Measurements from ENCODE around the gene FAM185A. TPM values are rescaled to one million over a fixed set of nuclear protein-coding genes. Genes with fewer than 3 reads are reported as not detected.

The FAM185A gene
- total and polyA plus RNA-seq, 2 donors (not counting 1 experiment from before 2014, with no cell fraction given) = 5.9 to 11.8 TPM

GRCh38 chr7:102811942-102812678, 63.3 kb downstream of the FAM185A start:
- DNase-seq (no peak), ATAC-seq (ENCODE audit: low read depth) (no peak)
- Histone ChIP-seq H3K27me3 (replicated peaks in 1 of 4; ENCODE audit: control extremely low read depth in 1 of 4, control insufficient read depth in 3 of 4, insufficient read depth in 4 of 4, low read length in 3 of 4) (no peaks in the 10 kb centered on the region), H3K27ac (ENCODE audit: low read length in 2 of 2) (no peak overlapping the region), H3K9me3 (ENCODE audit: control extremely low read depth in 1 of 3, control insufficient read depth in 2 of 3, insufficient read depth in 1 of 3, low read length in 2 of 3) (no peaks in the 10 kb centered on the region), H2AFZ (ENCODE audit: insufficient read depth, low read depth, low read length, poor library complexity, severe bottlenecking) (no peak overlapping the region), H3K9ac (ENCODE audit: low read length) (no peak overlapping the region), H3K36me3 (replicated peaks in 1 of 2; ENCODE audit: control extremely low read depth in 1 of 2, control insufficient read depth in 1 of 2, extremely low read depth in 1 of 2, insufficient read depth in 2 of 2, low read length in 1 of 2) (no peaks in the 10 kb centered on the region), H4K20me1 (ENCODE audit: control insufficient read depth, insufficient read depth, low read length, poor library complexity, severe bottlenecking) (no peaks in the 10 kb centered on the region), H3K79me2 (ENCODE audit: control insufficient read depth, insufficient read depth, low read length) (no peaks in the 10 kb centered on the region), H3K4me3 (ENCODE audit: control extremely low read depth in 1 of 5, extremely low read depth in 1 of 5, insufficient read depth in 1 of 5, low read depth in 2 of 5, low read length in 4 of 5) (no peak overlapping the region), H3K4me1 (ENCODE audit: control insufficient read depth in 2 of 2, insufficient read depth in 2 of 2, low read length in 2 of 2) (no peaks in the 10 kb centered on the region), H3K4me2 (replicated peaks; ENCODE audit: low read depth, low read length, poor library complexity, severe bottlenecking) (no peak overlapping the region)
- ChIA-PET POLR2A (no interaction called here), CTCF (interaction anchor here (0.9 kb wide), 1 partner anchor 9 kb away, joined by 3 read pairs; no protein-coding TSS in a partner anchor)
- intact Hi-C loops (cut with micrococcal nuclease) = no loop called here
- Mint-ChIP-seq H3K9me3 (ENCODE audit: insufficient read depth) (no peaks in the 10 kb centered on the region), H3K4me1 (no peaks in the 10 kb centered on the region), H3K27me3 (no peaks in the 10 kb centered on the region), H3K4me3 (no peak overlapping the region), H3K27ac (no peak overlapping the region)
- TF ChIP-seq EZH2 (IDR thresholded peaks at IDR 0.05; ENCODE audit: borderline replicate concordance, insufficient read depth, low read depth, low read length, poor library complexity, severe bottlenecking) = no peak
- TF ChIP-seq, protein P1, sequence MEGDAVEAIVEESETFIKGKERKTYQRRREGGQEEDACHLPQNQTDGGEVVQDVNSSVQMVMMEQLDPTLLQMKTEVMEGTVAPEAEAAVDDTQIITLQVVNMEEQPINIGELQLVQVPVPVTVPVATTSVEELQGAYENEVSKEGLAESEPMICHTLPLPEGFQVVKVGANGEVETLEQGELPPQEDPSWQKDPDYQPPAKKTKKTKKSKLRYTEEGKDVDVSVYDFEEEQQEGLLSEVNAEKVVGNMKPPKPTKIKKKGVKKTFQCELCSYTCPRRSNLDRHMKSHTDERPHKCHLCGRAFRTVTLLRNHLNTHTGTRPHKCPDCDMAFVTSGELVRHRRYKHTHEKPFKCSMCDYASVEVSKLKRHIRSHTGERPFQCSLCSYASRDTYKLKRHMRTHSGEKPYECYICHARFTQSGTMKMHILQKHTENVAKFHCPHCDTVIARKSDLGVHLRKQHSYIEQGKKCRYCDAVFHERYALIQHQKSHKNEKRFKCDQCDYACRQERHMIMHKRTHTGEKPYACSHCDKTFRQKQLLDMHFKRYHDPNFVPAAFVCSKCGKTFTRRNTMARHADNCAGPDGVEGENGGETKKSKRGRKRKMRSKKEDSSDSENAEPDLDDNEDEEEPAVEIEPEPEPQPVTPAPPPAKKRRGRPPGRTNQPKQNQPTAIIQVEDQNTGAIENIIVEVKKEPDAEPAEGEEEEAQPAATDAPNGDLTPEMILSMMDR (IDR thresholded peaks at IDR 0.05) = no peak
- no CpG with 5 or more reads among the region's 8 CpGs for WGBS (ENCODE audit: insufficient coverage)

DNA sequence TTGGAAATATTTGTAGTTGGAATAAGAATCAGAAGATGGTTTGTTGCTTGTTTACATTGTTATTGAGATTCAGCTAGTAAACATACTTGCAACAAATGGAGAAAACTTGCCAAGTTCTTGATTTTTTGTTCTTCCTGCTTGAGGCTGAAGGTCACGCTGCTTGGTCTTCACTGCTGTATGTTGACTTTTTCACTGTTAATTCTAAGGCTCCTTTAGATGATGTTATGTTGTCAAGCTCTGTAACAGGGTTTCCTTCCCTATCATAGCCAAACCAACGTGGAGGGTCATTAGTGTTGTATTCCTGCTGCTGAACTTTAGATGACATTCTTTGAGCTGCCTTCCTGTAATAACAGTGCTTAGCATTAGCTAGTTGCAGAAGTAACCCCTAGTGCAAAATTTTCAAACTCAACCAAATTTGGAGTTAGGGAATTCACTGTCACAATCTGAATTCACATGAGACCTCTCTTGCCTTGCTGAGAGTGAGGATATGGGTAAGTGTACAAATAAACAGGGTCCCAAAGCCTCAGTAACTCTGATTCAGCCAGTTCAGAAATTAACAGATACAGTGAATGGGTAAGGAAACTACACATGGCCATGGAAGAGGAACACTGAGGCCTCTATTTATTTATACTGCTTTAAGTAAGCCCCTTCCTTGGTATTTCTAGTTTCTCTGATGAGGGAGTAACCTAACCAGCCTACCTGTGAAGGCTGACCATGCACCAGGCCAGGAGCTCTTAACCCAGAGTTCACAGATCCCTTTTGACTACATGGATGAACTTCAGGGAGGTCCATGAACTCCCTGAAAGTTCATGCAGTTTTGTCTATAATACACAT, 64.6 kb downstream of the FAM185A start:
- H3K36me3 ChIP-seq (replicated peaks in 1 of 2; ENCODE audit: control extremely low read depth in 1 of 2, control insufficient read depth in 1 of 2, extremely low read depth in 1 of 2, insufficient read depth in 2 of 2, low read length in 1 of 2) = no peaks in the 10 kb centered on the region
- no peak for TF ChIP-seq EZH2 (IDR thresholded peaks at IDR 0.05; ENCODE audit: borderline replicate concordance, insufficient read depth, low read depth, low read length, poor library complexity, severe bottlenecking)
- TF ChIP-seq, protein P1 (IDR thresholded peaks at IDR 0.05) = no peak
- no peak overlapping the region for H3K4me2 ChIP-seq (replicated peaks; ENCODE audit: low read depth, low read length, poor library complexity, severe bottlenecking)
- H4K20me1 ChIP-seq (ENCODE audit: control insufficient read depth, insufficient read depth, low read length, poor library complexity, severe bottlenecking) = no peaks in the 10 kb centered on the region
- no peak overlapping the region for H3K4me3 Mint-ChIP-seq
- H3K27ac ChIP-seq (ENCODE audit: low read length in 2 of 2) = no peak overlapping the region
- H3K27me3 Mint-ChIP-seq = no peaks in the 10 kb centered on the region
- ChIA-PET POLR2A (no interaction called here), CTCF (no interaction called here)
- H3K4me1 Mint-ChIP-seq = no peaks in the 10 kb centered on the region
- no peak for DNase-seq
- H3K79me2 ChIP-seq (ENCODE audit: control insufficient read depth, insufficient read depth, low read length) = no peaks in the 10 kb centered on the region
- no peak for ATAC-seq (ENCODE audit: low read depth)
- H3K4me1 ChIP-seq (ENCODE audit: control insufficient read depth in 2 of 2, insufficient read depth in 2 of 2, low read length in 2 of 2) = no peaks in the 10 kb centered on the region
- no CpG with 5 or more reads among the region's 2 CpGs for WGBS (ENCODE audit: insufficient coverage)
- H3K27ac Mint-ChIP-seq = no peak overlapping the region
- H2AFZ ChIP-seq (ENCODE audit: insufficient read depth, low read depth, low read length, poor library complexity, severe bottlenecking) = no peak overlapping the region
- intact Hi-C loops (cut with micrococcal nuclease) = no loop called here
- no peak overlapping the region for H3K4me3 ChIP-seq (ENCODE audit: control extremely low read depth in 1 of 5, extremely low read depth in 1 of 5, insufficient read depth in 1 of 5, low read depth in 2 of 5, low read length in 4 of 5)
- H3K27me3 ChIP-seq (replicated peaks in 1 of 4; ENCODE audit: control extremely low read depth in 1 of 4, control insufficient read depth in 3 of 4, insufficient read depth in 4 of 4, low read length in 3 of 4) = no peaks in the 10 kb centered on the region
- H3K9me3 ChIP-seq (ENCODE audit: control extremely low read depth in 1 of 3, control insufficient read depth in 2 of 3, insufficient read depth in 1 of 3, low read length in 2 of 3) = no peaks in the 10 kb centered on the region
- no peaks in the 10 kb centered on the region for H3K9me3 Mint-ChIP-seq (ENCODE audit: insufficient read depth)
- H3K9ac ChIP-seq (ENCODE audit: low read length) = no peak overlapping the region
